Lung (tissue), 12 donors: Measurements from ENCODE around the gene BTG1. TPM values are rescaled to one million over a fixed set of nuclear protein-coding genes. Genes with fewer than 3 reads are reported as not detected.

Experiments used
- ATAC-seq: fragments of 200-7000 bp; cut with Tn5 transposase; one replicate; pipeline ENCODE4 v1.9.1; 2020; ENCODE audit warnings: moderate number of reproducible peaks; ENCODE audit not compliant: insufficient read depth, low FRiP score
- DNase-seq, 3 donors: peaks; one replicate each; pipeline ENCODE4 v3.0.0-alpha.2; 2013 to 2017
- H3K27ac ChIP-seq, 2 donors: one replicate each; pipeline ENCODE4 v1.5.1; 2013; ENCODE audit warnings: mild to moderate bottlenecking in 2 of 2, moderate library complexity in 2 of 2, control low read depth in 1 of 2, inconsistent platforms in 1 of 2, low read depth in 1 of 2, low read length in 1 of 2
- H3K27me3 ChIP-seq, 3 donors: one replicate each; pipeline ENCODE4 v1.5.1; 2013; ENCODE audit warnings: low read length in 2 of 3; ENCODE audit not compliant: control insufficient read depth in 3 of 3, insufficient read depth in 3 of 3
- H3K36me3 ChIP-seq, 4 donors: one replicate each; pipeline ENCODE4 v1.5.1; 2013; ENCODE audit warnings: low read length in 4 of 4, mild to moderate bottlenecking in 1 of 4, moderate library complexity in 1 of 4; ENCODE audit not compliant: control insufficient read depth in 4 of 4, insufficient read depth in 4 of 4
- H3K4me1 ChIP-seq, 5 donors: one replicate each; pipeline ENCODE4 v1.5.1; 2013; ENCODE audit warnings: low read length in 5 of 5, mild to moderate bottlenecking in 2 of 5, moderate library complexity in 1 of 5; ENCODE audit not compliant: control insufficient read depth in 5 of 5, insufficient read depth in 5 of 5
- H3K4me3 ChIP-seq: one replicate; pipeline ENCODE4 v1.5.1; 2013; ENCODE audit warnings: mild to moderate bottlenecking, control low read depth, moderate library complexity
- H3K9ac ChIP-seq, 2 donors: one replicate each; pipeline ENCODE4 v1.5.1; 2013; ENCODE audit warnings: low read length in 2 of 2, control low read depth in 1 of 2; ENCODE audit not compliant: insufficient read depth in 1 of 2
- H3K9me3 ChIP-seq, 4 donors: one replicate each; pipeline ENCODE4 v1.5.1; 2013; ENCODE audit warnings: low read length in 3 of 4, mild to moderate bottlenecking in 1 of 4, moderate library complexity in 1 of 4; ENCODE audit not compliant: control insufficient read depth in 4 of 4, insufficient read depth in 3 of 4
- CTCF ChIP-seq: IDR thresholded peaks from 2 replicates; pipeline ENCODE4 v1.5.1; 2012; ENCODE audit warnings: mild to moderate bottlenecking; ENCODE audit errors: control extremely low read depth, extremely low read depth
- WGBS, 2 donors: extraction: QIAGEN DNeasy Blood & Tissue Kit; methylation state at CpG; one replicate each; pipeline ENCODE4 v1.1.7; 2013; 5-methylcytosine and 5-hydroxymethylcytosine counted together
- polyA plus RNA-seq, 2 donors: library from polyadenylated mRNA; stranded (reverse); fragments of 200-250 nt; gene quantifications; one replicate each; pipeline ENCODE4 v1.2.1, GENCODE V29; 2013
- total RNA-seq, 2 donors: library from RNA; depleted of rRNA in 1 of 2; stranded (reverse); fragments of >200 nt in 1 of 2; gene quantifications; one replicate each; pipeline ENCODE4 v1.2.1, GENCODE V29; 2014 to 2021
- donor health status: control.
- donor health status: control.
- donor health status: Bipolar disorder and iron deficiency.
- donor health status: healthy.
- donor health status: DM: yes; HTN: yes; CAD: no.

BTG1 gene
- total and polyA plus RNA-seq, 4 donors = 38.4 to 147 (median 89.7) TPM

- DNase-seq (no peak), ATAC-seq (no peak)
- H3K36me3 ChIP-seq = peaks cover 0 to 8% (median 3%) of the 10 kb centered on the region in 4 donors
- WGBS, 2 donors = 35 to 48% methylated on average over 4 of the region's 4 CpGs
- peaks cover 9 to 51% (median 29%) of the 10 kb centered on the region in 5 donors for H3K4me1 ChIP-seq
- no peaks in the 10 kb centered on the region for H3K9me3 ChIP-seq
- TF ChIP-seq CTCF = no peak
- no peak overlapping the region for H3K4me3 ChIP-seq
- H3K27ac ChIP-seq = no peak overlapping the region
- no peaks in the 10 kb centered on the region for H3K27me3 ChIP-seq
- no peak overlapping the region for H3K9ac ChIP-seq
These were observed 14.6 kb downstream of the BTG1 start for GRCh38 chr12:92130999-92131398.

GRCh38 chr12:92129609-92130008 is 16.0 kb downstream of the BTG1 start:
- TF ChIP-seq CTCF = no peak
- H3K4me1 ChIP-seq = peaks cover 7 to 38% (median 23%) of the 10 kb centered on the region in 5 donors
- WGBS, 2 donors = 99 to 100% methylated on average over 2 of the region's 2 CpGs
- no peak for ATAC-seq
- no peak overlapping the region for H3K27ac ChIP-seq
- H3K9ac ChIP-seq = no peak overlapping the region
- no peak for DNase-seq
- peaks cover 0 to 8% (median 3%) of the 10 kb centered on the region in 4 donors for H3K36me3 ChIP-seq
- no peak overlapping the region for H3K4me3 ChIP-seq
- no peaks in the 10 kb centered on the region for H3K9me3 ChIP-seq
- no peaks in the 10 kb centered on the region for H3K27me3 ChIP-seq

GRCh38 chr12:92128612-92129011 is 17.0 kb downstream of the BTG1 start:
- Histone ChIP-seq H3K4me3 (no peak overlapping the region), H3K27me3 (no peaks in the 10 kb centered on the region), H3K27ac (no peak overlapping the region), H3K9me3 (no peaks in the 10 kb centered on the region), H3K36me3 (peaks cover 0 to 7% (median 3%) of the 10 kb centered on the region in 4 donors), H3K9ac (no peak overlapping the region), H3K4me1 (peaks cover 4 to 28% (median 13%) of the 10 kb centered on the region in 5 donors)
- WGBS, 2 donors = 65 to 86% methylated on average over 1 of the region's 1 CpG
- no peak for TF ChIP-seq CTCF
- DNase-seq = no peak
- no peak for ATAC-seq

GRCh38 chr12:92124689-92125029 is 21.0 kb downstream of the BTG1 start:
- H3K27me3 ChIP-seq = no peaks in the 10 kb centered on the region
- no peak for DNase-seq
- no peak for TF ChIP-seq CTCF
- H3K9ac ChIP-seq = no peak overlapping the region
- no peak for ATAC-seq
- peaks cover 0 to 5% (median 1%) of the 10 kb centered on the region in 4 donors for H3K9me3 ChIP-seq
- WGBS, 2 donors = 47 to 65% methylated on average over 6 of the region's 6 CpGs
- H3K36me3 ChIP-seq = peaks cover 0 to 11% (median 4%) of the 10 kb centered on the region in 4 donors
- H3K4me1 ChIP-seq = peaks cover 0 to 4% (median 0%) of the 10 kb centered on the region in 5 donors
- no peak overlapping the region for H3K4me3 ChIP-seq
- no peak overlapping the region for H3K27ac ChIP-seq
